ENCODE results near the gene GLOD4.
"Not testable (repeated sequence)": the region's sequence is repeated elsewhere in the genome, so short reads cannot be mapped to it uniquely, and the experiment has no call there.

GLOD4 gene

GRCh38 chr17:801660-802059 is 19.6 kb upstream of the GLOD4 start:
- no peak for DNase-seq

DNA sequence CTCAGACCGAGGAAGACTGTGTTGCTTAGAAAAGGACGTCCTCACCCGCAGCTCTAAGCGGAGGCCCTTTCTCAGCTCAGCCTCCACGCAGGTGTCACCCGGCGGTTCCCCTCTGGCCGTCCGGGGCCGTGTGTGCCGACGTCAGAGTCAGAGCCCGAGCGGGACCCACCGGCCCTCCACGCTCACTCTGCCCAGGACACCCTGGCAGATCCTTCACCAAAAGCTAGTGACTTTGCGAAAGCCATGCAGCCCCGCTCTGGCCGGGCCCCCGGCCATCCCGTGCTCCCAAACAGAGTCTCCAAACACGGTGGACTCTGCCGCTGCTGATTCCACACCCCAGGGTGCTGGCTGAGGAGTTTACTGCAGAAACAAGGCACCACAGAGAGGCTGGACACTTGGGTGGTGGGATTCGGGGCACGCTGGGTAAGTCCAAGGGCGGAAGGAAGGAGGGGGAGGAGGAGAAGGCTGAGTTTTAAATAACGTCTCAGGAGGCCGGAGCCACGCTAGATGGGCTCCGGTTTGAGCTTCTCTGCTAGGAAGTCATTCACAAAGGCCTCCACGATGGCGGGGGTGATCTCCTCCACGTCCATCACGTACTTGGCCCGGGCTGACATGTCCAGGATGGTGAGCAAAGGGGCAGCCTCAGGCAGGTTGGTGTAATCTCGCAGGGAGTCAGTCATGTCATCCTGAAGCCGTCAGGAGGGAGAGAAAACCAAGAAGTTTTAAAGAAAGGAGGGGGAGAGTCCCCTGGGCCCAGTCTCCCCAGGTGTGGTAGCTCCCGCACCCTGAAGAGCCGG is 18.6 kb upstream of the GLOD4 start:
- no peak for DNase-seq

- no peak for DNase-seq
Measured at GRCh38 chr17:799261-799660, 17.2 kb upstream of the GLOD4 start.

- no peak for DNase-seq
Measured at GRCh38 chr17:798246-798645, 16.2 kb upstream of the GLOD4 start.

- DNase-seq, result no peak
Measured at GRCh38 chr17:797236-797840, 15.3 kb upstream of the GLOD4 start.

GRCh38 chr17:796609-797008 is 14.5 kb upstream of the GLOD4 start:
- DNase-seq, result no peak

GRCh38 chr17:795721-796120 is 13.6 kb upstream of the GLOD4 start:
- no peak for DNase-seq

DNA sequence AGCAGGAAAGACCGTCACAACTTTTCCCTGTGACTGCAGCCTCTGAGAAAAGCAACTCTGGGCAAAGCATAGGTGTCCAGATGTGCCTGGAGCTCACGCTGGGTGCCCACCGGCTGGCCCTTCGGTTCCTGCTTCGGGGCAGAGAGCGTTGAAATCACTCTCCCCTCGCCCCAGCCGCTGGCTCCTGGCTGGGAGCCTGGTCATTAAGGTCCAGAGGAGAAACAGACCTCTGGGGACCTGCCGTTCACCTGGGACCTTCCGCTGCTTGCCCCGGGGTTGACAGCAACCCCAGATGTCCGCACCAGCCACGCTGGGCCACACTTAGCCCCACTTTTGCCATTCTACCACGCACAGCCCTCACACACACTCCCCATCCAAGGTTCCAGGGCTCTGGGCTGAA is 13.2 kb upstream of the GLOD4 start:
- DNase-seq, result no peak

DNA sequence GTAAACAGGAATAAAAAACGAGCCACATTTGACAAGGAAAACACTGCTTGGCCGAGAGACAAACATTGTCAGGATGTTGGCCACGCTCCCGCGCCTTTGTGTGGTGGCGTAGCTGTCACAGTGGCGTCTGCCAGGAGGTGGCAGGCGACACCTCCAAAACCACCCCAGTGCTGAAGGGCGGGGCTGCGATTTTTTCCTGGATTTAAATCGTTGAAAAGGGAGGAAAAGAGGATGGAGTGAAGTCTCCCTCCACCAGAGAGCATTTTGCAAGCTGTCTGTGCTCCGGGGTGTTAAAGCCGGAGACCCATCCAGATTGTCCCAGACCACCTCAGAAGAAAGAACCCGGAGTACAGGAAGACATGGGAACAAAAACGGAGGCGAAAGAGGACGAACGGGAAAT is 12.8 kb upstream of the GLOD4 start:
- peak; percentile 79 for DNase-seq

DNA sequence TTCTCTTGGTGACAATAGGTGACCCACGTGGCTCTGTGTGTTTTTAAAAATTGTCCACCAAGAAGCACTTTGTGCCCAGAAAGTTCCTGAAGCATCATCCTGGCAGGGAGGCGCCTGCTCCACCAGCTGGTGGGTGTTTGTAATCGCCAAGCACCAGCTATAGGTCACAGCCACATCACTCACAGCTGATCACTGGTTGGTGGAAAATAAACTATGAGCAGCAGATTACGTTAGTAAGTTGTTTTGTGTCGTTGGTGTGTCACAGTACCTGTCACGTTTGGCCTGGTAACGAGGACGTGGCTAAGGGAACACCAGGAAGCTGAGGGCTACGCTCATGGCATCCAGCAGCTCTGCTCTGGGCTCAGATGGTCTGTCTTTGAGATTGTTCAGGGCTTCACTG is 10.2 kb upstream of the GLOD4 start:
- DNase-seq, result peak; percentile 24

DNA sequence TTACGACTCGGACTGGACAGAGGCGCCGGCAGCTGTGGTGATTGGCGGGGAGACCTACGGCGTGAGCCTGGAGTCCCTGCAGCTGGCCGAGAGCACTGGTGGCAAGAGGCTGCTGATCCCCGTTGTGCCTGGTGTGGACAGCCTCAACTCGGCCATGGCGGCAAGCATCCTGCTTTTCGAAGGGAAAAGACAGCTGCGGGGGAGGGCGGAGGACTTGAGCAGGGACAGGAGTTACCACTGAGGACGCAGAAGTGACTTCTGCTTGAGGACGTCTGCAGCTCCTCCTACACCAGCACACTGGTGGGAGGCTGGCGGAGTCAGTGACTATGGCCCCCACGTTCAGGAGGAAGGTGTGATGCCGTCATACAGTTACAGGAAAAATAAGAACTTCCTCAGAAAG is 9.7 kb upstream of the GLOD4 start:
- DNase-seq, result no peak

DNA sequence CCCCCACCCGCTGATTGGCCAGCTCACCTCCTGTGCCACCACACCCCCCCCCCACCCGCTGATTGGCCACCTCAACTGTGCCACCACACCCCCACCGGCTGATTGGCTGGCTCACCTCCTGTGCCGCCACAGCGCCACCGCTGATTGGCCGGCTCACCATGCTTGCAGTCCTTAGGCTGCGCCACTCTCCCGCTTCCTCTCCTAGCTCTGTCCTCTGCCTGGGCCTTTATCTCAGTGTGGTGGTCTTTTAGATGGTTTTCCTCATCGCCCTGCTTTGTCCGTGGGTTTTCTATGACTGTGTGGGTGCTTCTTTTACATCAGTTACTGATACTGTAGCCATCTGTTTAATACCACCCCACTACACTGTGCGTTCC is 8.8 kb upstream of the GLOD4 start:
- not testable (repeated sequence) for DNase-seq

DNA sequence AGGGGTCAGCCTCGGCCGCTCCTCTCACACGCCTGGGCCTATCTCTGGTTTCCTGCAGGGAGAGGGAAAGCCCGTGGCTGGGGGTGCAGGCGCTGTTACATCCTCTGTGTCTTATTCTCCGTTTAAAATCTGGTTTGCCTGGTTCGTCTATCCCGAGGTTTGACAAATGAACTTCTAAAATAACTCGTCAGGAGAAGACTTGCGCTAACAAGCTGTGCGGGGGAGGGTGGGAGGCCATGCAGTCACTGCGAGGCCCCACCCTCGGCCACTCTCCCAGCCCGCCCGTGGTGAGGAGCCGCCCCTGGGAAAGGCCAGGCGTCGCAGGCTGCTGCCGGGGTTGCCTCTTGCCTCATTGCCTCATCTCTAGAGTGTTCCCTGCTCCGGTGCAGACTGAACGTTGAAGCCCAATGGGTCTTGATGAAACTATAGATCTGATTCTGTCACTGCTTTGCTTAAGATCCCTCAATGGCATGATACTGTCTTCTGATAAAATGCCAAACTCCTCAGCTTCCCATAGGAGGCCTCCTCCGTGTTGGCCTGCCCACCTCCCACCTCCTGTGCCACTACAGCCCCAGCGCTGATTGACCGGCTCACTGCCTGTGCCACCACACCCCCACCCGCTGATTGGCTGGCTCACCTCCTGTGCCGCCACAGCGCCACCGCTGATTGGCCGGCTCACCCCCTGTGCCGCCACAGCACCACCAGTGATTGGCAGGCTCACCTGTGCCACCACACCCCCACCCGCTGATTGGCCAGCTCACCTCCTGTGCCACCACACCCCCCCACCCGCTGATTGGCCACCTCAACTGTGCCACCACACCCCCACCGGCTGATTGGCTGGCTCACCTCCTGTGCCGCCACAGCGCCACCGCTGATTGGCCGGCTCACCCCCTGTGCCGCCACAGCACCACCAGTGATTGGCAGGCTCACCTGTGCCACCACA is 8.1 kb upstream of the GLOD4 start:
- DNase-seq, result not testable (repeated sequence)

- no peak for DNase-seq
Measured at GRCh38 chr17:789160-789840, 7.2 kb upstream of the GLOD4 start.

DNA sequence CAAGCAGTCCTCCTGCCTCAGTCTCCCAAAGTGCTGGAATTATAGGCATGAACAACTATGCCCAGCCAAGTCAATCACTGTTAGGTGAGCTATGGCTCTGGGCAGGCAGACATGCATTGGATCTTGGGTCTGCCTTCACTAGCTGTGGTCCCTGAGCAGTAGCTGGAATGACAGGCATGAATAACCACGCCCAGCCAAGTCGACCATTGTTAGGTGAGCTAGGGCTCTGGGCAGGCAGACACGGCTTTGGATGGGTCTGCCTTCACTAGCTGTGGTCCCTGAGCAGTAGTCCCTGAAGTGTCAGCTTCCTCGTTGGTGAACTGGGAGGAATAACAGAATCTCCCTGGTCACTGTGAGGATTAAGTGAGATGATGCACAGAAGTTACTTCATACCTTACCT is 6.5 kb upstream of the GLOD4 start:
- no peak for DNase-seq

- no peak for DNase-seq
Measured at GRCh38 chr17:787641-788221, 5.7 kb upstream of the GLOD4 start.

DNA sequence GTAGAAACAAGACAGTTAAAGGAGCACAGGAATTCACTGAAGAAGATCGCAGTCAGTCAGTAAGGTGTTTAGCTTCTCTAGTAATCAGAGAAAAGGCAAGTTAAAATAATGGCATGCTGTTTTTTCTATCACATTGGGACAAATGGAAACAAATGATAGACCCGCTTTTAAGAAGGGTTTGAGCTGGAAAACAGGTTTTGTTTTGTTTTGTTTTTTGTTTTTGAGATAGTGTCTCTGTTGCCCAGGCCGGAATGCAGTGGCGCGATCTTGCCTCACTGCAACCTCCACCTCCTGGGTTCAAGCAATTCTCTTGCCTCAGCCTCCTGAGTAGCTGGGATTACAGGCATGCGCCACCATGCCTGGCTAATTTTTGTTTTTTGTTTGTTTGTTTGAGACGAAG is 3.8 kb upstream of the GLOD4 start:
- not testable (repeated sequence) for DNase-seq

DNA sequence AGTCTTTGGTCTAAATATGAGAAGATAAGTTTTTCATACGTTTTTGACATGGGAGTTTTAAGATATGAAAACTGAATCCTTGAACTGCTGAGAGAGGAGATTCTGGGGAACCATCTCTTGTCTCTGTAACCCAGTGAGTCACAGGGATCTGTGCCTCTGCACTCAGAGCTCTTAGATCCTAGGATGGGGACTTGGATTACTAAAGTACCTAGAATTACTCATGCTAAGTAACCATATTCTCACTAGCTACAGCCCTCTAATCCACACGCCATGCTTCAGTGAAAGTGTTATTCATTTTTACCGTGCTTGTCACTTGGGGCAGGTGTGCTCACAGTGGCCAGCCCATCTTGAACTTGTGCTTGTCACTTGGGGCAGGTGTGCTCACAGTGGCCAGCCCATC is 2.1 kb upstream of the GLOD4 start:
- DNase-seq, result no peak

- no peak for DNase-seq
Measured at GRCh38 chr17:778096-778495, 4.0 kb downstream of the GLOD4 start.

GRCh38 chr17:774313-774584 is 7.8 kb downstream of the GLOD4 start:
- no peak for DNase-seq

DNA sequence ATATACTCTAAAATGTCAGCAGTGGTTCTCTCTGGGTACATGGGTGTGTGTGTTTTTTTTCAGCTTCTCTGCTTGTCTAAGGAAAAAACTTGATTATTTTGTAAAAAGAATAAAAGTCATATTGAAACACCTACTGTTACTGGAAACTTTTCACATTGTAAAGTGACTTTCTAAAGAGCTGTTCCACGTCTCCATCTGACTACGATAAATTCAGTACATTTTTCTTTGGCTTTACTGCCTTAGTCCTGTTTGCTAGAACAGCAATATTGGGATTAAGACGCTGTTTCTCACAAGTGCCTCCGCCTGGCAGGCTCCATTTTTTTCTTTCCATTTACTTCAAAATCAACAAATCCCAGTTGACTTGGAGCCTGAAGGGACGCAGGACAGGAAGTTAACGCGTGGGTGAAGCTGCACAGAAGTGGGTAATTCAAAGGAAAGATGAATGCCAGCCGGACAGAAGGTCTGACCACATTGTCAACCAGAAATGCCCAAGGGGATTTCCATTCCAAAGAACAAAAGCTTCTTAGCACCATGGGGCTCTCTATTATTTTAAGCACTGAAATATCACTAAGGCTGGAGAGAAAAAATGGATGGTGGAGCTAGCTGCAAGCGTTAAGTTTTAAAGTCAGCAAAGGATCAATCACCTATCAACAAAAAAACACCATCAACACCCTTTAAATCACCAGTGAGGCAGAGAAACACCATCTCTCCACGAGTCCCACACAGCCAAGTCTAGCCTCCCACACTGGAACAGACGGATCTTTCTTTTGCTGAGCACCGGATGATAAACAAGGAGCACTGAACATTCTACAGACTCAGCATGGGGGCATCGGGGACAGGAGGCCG is 8.4 kb downstream of the GLOD4 start:
- DNase-seq, result no peak

DNA sequence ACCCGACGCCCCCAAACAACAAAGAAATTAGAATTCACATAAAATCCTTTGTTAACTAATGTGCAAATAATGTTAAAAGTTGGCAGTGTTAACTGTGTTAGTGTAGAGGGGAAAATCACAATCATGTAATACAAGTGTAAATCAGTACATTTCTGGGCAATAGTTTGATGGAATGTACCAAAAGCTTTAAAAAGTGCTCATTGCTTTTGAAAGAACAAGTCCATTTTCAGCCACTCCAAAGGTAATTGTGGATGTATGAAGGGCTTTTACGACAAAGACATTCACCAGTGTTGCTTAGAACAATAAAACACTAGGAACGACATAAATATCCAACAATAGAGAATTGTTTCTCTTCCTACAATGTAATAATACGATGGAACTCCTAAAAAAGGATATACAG is 9.1 kb downstream of the GLOD4 start:
- no peak for DNase-seq

Data from hematopoietic multipotent progenitor cell treated with erythropoietin and hydrocortisone succinate and interleukin-3 and kit ligand, for 4 days (in vitro differentiated cells).